Testis (tissue), 3 donors: ENCODE data around the gene BEGAIN. TPM values are rescaled to one million over a fixed set of nuclear protein-coding genes. Genes with fewer than 3 reads are reported as not detected.

Experiments
- DNase-seq: peaks from one replicate; pipeline ENCODE4 v3.0.0-alpha.2; 2019
- H3K27ac ChIP-seq, 2 donors: fragments of 200-600 bp; sonication (generic); one replicate each; pipeline ENCODE4 v1.5.1; 2019
- H3K27me3 ChIP-seq: fragments of 200-600 bp; sonication (generic); one replicate; pipeline ENCODE4 v1.5.1; 2019
- H3K36me3 ChIP-seq: fragments of 200-600 bp; sonication (generic); one replicate; pipeline ENCODE4 v1.5.1; 2017; ENCODE audit warnings: low read depth; ENCODE audit errors: missing control alignments
- H3K4me1 ChIP-seq: fragments of 200-600 bp; sonication (generic); one replicate; pipeline ENCODE4 v1.5.1; 2019
- H3K4me3 ChIP-seq, 2 donors: fragments of 200-600 bp; sonication (generic); one replicate each; pipeline ENCODE4 v1.5.1; 2017 to 2019
- H3K9me3 ChIP-seq: fragments of 200-600 bp; sonication (generic); one replicate; pipeline ENCODE4 v1.5.1; 2017
- POLR2A ChIP-seq: fragments of 450-650 bp; IDR thresholded peaks from one replicate; pipeline ENCODE4 v1.6.1; 2017; ENCODE audit warnings: antibody characterized with exemption, mild to moderate bottlenecking, moderate library complexity
- WGBS, 2 donors: methylation state at CpG; one replicate each; pipeline ENCODE4 v1.1.5; 2018; 5-methylcytosine and 5-hydroxymethylcytosine counted together
- intact Hi-C: fragments of 100-400 bp; cut with DNase I; formaldehyde crosslinking; loops from one replicate; pipeline ENCODE4 v1.15.1; 2023; ENCODE audit warnings: low total_unique reads
- polyA plus RNA-seq: library from polyadenylated mRNA; stranded (reverse); fragments of 350-450 nt; fragmentation: Illumina TruSeq; extraction: RNeasy Lipid Tissue Mini Kit (QIAGEN cat#74804); gene quantifications from one replicate; pipeline ENCODE4 v1.2.3, GENCODE V29; 2014; ENCODE audit warnings: low read depth, low replicate concordance; ENCODE audit not compliant: insufficient read depth
- total RNA-seq, 2 donors: library from RNA; depleted of rRNA; stranded (reverse); fragments of >200 nt; gene quantifications; one replicate each; pipeline ENCODE4 v1.2.3, GENCODE V29; 2016
- TF ChIP-seq, protein P1 (sequence below), 3 experiments: fragments of 450-650 bp in 2 of 3; fragments of 200-600 bp in 1 of 3; sonication (generic) in 1 of 3; IDR thresholded peaks; one replicate each; pipeline ENCODE4 v1.5.1; 2016 to 2019; ENCODE audit warnings: antibody characterized with exemption in 3 of 3, mild to moderate bottlenecking in 2 of 3, moderate library complexity in 1 of 3

Gene BEGAIN
- total and polyA plus RNA-seq, 3 donors from 2014 or later = 4.5 to 7.6 (median 6.9) TPM

DNA sequence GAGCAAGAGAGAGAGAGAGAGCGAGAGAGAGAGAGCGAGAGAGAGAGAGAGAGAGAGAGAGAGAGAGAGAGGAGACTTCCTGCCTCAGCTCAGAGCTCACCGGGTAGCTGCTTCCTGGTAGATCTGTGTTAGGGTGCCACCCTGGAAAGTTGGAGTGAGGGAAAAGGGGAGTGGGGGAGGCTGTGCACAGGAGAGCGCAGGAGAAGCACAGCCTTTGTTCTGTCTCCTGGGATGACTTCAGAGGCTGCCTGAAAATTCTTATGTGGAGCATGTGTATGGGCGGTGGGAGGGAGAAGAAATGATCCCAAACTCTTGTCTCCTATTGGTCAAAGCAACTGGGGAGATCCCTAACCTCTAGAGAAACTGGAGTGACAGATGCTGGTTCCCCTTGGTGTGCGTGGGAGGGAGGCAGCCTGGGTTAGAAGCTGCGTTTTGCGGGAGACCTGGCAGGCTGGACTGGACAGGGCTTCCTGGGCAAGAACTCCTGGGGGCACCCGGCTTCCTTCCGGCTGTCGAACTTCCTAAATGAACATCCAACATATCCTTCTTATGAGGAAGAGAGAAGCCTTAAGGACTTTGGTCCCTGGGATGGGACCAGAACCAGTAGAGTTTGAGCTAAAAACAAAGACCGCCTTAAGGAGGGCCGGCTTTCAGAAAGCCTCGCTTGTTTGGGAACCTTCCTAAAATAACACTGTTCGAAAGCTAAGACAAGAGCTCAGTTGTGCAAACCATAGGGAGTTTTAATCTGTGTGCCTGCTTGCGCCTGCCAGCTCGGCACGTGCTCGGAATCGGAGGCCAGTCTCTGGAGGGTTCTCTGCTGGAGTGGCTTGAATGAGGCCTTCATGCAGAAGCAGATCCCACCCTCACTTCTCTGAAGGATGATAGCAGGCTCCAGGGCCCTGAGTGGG, 30.4 kb upstream of the BEGAIN start:
- no peak for TF ChIP-seq POLR2A
- TF ChIP-seq, protein P1, sequence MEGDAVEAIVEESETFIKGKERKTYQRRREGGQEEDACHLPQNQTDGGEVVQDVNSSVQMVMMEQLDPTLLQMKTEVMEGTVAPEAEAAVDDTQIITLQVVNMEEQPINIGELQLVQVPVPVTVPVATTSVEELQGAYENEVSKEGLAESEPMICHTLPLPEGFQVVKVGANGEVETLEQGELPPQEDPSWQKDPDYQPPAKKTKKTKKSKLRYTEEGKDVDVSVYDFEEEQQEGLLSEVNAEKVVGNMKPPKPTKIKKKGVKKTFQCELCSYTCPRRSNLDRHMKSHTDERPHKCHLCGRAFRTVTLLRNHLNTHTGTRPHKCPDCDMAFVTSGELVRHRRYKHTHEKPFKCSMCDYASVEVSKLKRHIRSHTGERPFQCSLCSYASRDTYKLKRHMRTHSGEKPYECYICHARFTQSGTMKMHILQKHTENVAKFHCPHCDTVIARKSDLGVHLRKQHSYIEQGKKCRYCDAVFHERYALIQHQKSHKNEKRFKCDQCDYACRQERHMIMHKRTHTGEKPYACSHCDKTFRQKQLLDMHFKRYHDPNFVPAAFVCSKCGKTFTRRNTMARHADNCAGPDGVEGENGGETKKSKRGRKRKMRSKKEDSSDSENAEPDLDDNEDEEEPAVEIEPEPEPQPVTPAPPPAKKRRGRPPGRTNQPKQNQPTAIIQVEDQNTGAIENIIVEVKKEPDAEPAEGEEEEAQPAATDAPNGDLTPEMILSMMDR (IDR thresholded peaks at IDR 0.05) = no peak
- H3K27ac ChIP-seq = no peak overlapping the region
- intact Hi-C loops = no loop called here
- no peaks in the 10 kb centered on the region for H3K36me3 ChIP-seq
- H3K4me1 ChIP-seq = peaks cover 4% of the 10 kb centered on the region
- DNase-seq = peak; percentile 33
- H3K9me3 ChIP-seq = no peaks in the 10 kb centered on the region
- H3K27me3 ChIP-seq = no peaks in the 10 kb centered on the region
- no peak overlapping the region for H3K4me3 ChIP-seq
- WGBS, 2 donors = 63 to 67% methylated on average over 14 to 20 of the region's 20 CpGs

DNA sequence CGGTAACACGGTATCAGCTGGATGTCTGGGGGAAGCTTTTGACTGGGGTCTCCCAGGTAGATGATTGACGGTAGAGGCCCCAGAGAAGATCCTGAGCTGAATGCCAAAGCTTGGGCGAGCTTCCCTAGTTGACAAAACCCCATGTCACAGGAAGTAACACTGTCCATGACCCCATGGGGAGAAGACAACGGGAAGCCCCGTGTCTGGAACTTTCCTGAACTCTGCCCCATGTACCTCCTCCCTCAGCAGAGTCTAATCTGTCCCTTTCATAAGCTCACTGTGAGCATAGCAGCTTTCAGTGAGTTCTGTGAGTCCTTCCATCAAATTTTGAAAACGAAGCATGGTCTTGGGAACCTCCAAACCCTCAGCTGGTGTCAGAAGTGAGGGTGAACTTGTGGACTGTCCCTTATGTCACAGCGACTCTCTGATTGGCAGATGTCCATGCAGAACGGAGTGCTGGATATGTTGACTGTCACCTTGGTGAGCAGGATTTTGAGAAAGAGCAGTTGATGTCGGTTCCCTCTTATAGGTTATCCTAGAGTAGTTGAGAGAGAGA, 29.7 kb upstream of the BEGAIN start:
- Histone ChIP-seq H3K9me3 (no peaks in the 10 kb centered on the region), H3K27me3 (no peaks in the 10 kb centered on the region), H3K27ac (no peak overlapping the region), H3K4me1 (peaks cover 4% of the 10 kb centered on the region), H3K4me3 (no peak overlapping the region), H3K36me3 (no peaks in the 10 kb centered on the region)
- TF ChIP-seq, protein P1 (IDR thresholded peaks at IDR 0.05) = no peak
- TF ChIP-seq POLR2A = no peak
- 58 to 67% methylated on average over 10 of the region's 10 CpGs for WGBS, 2 donors
- no peak for DNase-seq
- intact Hi-C loops = no loop called here

- TF ChIP-seq, protein P1 (IDR thresholded peaks at IDR 0.05) = no peak
- TF ChIP-seq POLR2A = no peak
- H3K27ac ChIP-seq = no peak overlapping the region
- intact Hi-C loops = no loop called here
- H3K27me3 ChIP-seq = no peaks in the 10 kb centered on the region
- no peak overlapping the region for H3K4me3 ChIP-seq
- DNase-seq = no peak
- no peaks in the 10 kb centered on the region for H3K36me3 ChIP-seq
- no peaks in the 10 kb centered on the region for H3K9me3 ChIP-seq
- 92 to 93% methylated on average over 22 to 25 of the region's 25 CpGs for WGBS, 2 donors
- H3K4me1 ChIP-seq = peaks cover 4% of the 10 kb centered on the region
Observed at GRCh38 chr14:100615736-100616695, 28.8 kb upstream of the BEGAIN start.

GRCh38 chr14:100614803-100615202, 27.6 kb upstream of the BEGAIN start:
- Histone ChIP-seq H3K27me3 (no peaks in the 10 kb centered on the region), H3K4me3 (no peak overlapping the region), H3K9me3 (no peaks in the 10 kb centered on the region), H3K36me3 (no peaks in the 10 kb centered on the region), H3K4me1 (peaks cover 4% of the 10 kb centered on the region), H3K27ac (no peak overlapping the region)
- intact Hi-C loops = no loop called here
- DNase-seq = no peak
- TF ChIP-seq POLR2A = no peak
- TF ChIP-seq, protein P1 (IDR thresholded peaks at IDR 0.05) = no peak
